ENCODE measurements around the gene SPRY2.
A peak's percentile ranks its signal among the peaks of the same experiment; 100 is the strongest.
"Not testable (repeated sequence)": the region's sequence is repeated elsewhere in the genome, so short reads cannot be mapped to it uniquely, and the experiment has no call there.

SPRY2 gene

DNA sequence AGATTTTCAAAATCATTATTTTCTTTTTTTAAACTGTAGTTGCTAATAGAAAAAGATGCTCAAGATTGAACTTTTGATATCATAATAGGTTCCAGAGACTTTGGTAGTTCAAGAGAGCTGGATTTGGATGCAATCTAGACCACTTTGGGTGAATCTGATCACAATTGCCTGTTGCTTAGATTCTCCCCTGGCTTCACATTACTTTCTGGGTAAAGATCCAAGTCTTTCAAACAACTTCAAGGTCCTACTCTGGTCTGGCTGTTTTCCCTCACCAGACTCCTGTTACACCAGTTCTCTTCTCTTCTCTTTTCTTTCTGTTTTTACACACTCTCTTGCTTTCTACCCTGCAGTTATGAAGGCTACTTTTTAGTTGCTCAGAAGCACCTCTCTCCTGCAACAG lies 7.4 kb upstream of the SPRY2 start:
- no peak for TF ChIP-seq CTCF (IDR thresholded peaks at IDR 0.05; ENCODE audit: low read depth, low read length)
- H3K4me3 ChIP-seq (ENCODE audit: low read depth, low read length) = no peak overlapping the region

DNA sequence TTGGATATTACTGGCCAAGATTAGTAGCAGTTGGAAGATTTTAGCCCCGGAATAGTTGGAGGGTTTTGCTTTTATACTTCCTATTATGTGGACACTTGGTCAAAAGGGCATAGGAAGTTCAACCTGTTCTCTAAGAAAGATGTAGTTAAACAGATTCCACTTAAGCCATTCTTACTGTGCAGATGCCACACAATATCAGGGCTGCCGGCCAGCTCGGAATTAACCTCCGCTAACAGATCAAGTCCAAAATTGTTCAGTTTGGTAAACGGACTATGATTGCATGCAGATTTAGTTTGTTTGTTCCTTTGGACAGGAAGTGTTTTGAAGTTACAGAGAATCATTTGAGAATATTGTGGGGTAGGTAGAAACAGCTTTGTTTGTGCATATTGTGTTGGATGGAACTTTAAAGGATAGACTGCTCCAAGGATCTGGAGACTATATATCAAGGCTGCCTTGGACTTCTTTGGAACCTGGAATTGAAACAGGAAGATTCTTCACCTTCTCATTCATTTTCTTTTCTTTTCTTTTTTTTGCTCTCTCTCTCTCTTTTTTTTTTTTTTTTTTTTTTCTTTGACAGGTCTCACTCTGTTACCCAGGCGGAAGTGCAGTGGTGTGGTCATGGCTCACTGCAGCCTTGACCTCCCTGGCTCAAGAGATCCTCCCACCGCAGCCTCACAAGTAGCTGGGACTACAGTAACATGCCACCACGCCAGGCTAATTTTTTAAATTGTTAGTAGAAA lies 5.0 kb upstream of the SPRY2 start:
- H3K4me3 ChIP-seq (ENCODE audit: low read depth, low read length) = no peak overlapping the region
- no peak for TF ChIP-seq CTCF (IDR thresholded peaks at IDR 0.05; ENCODE audit: low read depth, low read length)

DNA sequence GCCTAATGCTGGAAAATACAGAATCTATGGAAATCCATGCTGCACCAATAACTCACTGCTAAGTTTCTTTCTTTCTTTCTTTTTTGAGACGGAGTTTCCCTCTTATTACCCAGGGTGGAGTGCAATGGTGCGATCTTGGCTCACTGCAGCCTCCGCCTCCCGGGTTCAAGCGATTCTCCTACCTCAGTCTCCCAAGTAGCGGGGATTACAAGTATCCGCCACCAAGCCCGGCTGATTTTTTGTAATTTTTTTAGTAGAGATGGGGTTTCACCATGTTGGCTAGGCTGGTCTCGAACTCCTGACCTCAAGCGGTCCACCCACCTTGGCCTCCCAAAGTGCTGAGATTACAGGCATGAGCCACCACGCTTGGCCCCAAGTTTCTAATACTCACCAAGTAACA lies 3.1 kb upstream of the SPRY2 start:
- not testable (repeated sequence) for H3K4me3 ChIP-seq (ENCODE audit: low read depth, low read length)

DNA sequence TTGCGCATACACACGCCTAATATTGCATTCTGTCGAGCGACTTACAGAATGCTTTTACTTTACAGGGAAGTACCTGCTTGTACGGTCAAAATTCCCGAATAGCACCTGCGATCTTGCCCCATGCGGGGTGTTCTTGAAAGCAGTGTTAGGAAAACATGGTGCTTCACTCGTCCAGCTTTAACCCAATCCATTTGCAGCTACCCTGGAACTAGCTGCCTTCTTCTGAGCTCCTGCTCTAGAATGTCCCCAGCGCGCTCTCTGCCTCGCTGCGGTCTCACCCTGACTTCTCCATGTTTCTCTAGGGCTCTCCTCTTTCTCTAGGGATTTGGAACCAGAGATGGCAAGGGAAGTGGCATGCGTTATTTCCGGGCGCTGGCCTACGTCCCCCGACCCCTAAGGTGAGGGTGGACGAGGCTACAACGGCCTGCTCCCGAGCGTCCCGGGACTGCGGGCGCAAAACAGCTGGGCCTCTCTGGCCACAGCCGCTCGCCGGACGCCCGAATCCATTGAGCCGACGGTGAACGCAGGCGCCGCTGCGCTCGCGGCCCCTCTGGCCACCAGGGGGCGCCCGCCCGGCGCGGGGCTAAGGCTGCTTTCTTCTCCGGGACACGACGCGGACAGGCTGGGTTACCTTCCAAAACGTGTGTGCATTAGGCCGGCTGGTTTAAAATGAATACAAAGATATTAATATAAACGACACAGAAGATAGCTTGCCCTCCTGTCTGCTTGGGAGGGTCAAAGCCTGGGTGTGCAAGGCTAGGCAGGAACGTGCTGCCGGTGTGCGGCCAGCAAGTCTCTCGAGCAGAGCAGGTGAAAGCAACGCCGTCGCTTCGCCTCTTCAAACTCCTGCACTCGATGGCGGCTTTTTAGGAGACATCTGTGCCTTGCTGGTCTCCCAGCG lies 1.8 kb upstream of the SPRY2 start:
- H3K4me3 ChIP-seq (ENCODE audit: low read depth, low read length) = peak overlapping the region; percentile 98
- peak; percentile 79 for TF ChIP-seq CTCF (IDR thresholded peaks at IDR 0.05; ENCODE audit: low read depth, low read length)

DNA sequence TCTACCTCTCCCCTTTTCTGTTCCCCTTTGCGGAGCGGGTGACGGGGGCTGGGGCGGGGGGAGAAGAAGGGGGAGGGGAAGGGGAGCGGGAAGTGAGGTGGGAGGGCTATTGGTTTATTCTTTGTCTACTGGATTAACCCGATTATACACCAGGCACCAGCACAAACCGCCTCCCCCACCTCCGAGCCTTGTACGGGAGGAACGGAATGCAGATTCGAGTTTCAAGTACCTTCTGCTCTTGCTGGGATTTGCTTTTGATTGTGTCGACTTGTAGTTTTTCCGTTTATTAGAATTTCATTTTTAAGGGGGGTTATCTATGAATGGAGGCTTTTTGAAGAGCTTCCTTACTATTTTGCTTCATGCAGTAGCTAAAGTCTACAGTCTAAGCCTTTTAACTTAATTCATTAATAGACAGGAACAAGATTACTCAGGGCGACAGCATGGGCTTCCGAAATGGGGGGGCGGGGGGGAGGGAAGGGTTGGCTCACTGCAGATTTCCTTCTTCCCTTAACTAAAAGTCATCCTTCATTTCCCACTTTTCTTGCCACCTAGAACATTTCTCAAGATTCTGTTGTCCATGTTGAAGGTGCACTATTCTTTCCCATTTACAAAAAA lies 937 bp upstream of the SPRY2 start:
- H3K4me3 ChIP-seq (ENCODE audit: low read depth, low read length) = peak overlapping the region; percentile 98

GRCh38 chr13:80340651-80341100 lies 250 bp downstream of the SPRY2 start:
- no peak for TF ChIP-seq CTCF (IDR thresholded peaks at IDR 0.05; ENCODE audit: low read depth, low read length)
- H3K4me3 ChIP-seq (ENCODE audit: low read depth, low read length) = peak overlapping the region; percentile 98

More for the DNA sequence above, 937 bp upstream of the SPRY2 start:
- no peak for TF ChIP-seq CTCF (IDR thresholded peaks at IDR 0.05; ENCODE audit: low read depth, low read length)

DNA sequence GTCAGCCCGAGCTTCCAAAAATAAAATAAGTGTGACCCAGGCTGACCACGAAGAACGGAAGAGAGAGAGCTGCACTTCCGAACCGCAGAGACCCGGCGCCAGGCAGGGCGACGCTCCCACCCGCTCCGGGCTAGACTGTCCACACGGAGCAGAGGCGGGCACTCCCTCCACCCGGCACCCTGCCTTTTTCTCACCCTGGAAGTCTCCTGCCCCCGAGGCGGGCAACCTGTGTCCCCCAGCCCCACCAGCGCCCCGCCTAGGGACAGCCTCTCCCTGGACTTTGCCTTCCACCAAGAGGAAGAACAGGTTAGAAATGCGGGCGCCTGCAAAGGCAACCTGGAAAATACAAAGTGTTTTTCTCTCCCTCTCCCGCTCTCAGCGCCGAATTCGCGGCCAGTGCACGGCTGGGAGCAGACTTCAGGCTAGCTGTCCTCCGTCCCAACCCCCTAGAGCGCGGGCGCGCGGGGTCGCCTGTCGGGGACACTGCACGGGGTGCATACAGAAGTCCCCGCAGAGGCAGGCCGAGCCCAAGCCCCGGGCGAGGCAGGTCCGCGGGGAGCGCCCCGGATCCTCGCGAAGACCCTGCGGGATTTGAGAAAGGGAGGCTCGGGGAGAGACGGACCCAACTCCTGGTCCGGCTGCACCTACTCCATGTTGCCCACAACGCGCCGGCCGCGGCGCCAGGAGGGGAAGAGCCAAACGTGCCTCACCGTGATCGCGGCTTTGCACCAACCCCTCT lies 845 bp downstream of the SPRY2 start:
- H3K4me3 ChIP-seq (ENCODE audit: low read depth, low read length) = peak overlapping the region; percentile 98
- TF ChIP-seq CTCF (IDR thresholded peaks at IDR 0.05; ENCODE audit: low read depth, low read length) = no peak
